ENCODE data around the gene SGSM2.

SGSM2 gene

DNA sequence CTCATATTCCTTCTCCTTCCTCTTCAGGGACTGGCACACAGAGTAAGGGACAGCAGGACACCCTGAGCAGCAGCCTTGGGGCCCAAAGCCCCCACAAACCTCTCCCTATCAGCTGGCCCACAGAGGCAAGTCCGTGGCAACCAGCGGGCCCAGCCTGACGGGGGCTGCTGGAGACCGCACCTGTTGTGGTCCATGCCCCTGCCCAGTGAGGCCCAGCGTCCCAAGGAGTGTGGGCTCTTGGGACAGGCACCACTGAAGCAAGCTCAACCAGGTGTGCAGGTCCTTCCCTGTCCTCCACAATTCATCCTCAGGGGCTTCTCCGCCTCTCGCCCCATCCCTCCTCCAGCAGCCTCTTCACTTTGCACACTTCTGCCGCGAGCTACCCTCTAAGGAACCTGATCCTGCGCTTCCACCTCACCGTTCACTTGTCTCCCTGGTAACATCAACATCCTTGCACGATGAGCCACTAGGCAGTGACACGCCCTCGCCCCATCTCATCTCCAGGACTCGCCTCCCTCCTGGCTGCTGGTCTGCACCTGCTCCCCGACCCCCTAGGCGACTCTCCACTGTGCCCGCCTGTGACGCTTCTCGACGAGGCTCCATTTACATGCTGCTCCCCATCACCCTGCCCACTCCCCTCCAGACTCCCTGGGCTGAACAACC lies 50.9 kb downstream of the SGSM2 start:
- no peak overlapping the region for H3K4me3 ChIP-seq (ENCODE audit: control insufficient read depth, low read depth, low read length)
- TF ChIP-seq CTCF (conservative IDR thresholded peaks at IDR 0.05; ENCODE audit: control insufficient read depth, insufficient read depth, low read depth, low read length): no peak
- no peak for DNase-seq (ENCODE audit: low read depth)

GRCh38 chr17:2388683-2389055 lies 51.4 kb downstream of the SGSM2 start:
- no peak overlapping the region for H3K4me3 ChIP-seq (ENCODE audit: control insufficient read depth, low read depth, low read length)
- no peak for TF ChIP-seq CTCF (conservative IDR thresholded peaks at IDR 0.05; ENCODE audit: control insufficient read depth, insufficient read depth, low read depth, low read length)
- no peak for DNase-seq (ENCODE audit: low read depth)

- no peak overlapping the region for H3K4me3 ChIP-seq (ENCODE audit: control insufficient read depth, low read depth, low read length)
- no peak for TF ChIP-seq CTCF (conservative IDR thresholded peaks at IDR 0.05; ENCODE audit: control insufficient read depth, insufficient read depth, low read depth, low read length)
- DNase-seq (ENCODE audit: low read depth): peak; percentile 58
Observed at GRCh38 chr17:2390199-2390836, 53.0 kb downstream of the SGSM2 start.

- TF ChIP-seq CTCF (conservative IDR thresholded peaks at IDR 0.05; ENCODE audit: control insufficient read depth, insufficient read depth, low read depth, low read length): no peak
- no peak for DNase-seq (ENCODE audit: low read depth)
- peak overlapping the region; percentile 51 for H3K4me3 ChIP-seq (ENCODE audit: control insufficient read depth, low read depth, low read length)
Observed at GRCh38 chr17:2391597-2392251, 54.4 kb downstream of the SGSM2 start.

DNA sequence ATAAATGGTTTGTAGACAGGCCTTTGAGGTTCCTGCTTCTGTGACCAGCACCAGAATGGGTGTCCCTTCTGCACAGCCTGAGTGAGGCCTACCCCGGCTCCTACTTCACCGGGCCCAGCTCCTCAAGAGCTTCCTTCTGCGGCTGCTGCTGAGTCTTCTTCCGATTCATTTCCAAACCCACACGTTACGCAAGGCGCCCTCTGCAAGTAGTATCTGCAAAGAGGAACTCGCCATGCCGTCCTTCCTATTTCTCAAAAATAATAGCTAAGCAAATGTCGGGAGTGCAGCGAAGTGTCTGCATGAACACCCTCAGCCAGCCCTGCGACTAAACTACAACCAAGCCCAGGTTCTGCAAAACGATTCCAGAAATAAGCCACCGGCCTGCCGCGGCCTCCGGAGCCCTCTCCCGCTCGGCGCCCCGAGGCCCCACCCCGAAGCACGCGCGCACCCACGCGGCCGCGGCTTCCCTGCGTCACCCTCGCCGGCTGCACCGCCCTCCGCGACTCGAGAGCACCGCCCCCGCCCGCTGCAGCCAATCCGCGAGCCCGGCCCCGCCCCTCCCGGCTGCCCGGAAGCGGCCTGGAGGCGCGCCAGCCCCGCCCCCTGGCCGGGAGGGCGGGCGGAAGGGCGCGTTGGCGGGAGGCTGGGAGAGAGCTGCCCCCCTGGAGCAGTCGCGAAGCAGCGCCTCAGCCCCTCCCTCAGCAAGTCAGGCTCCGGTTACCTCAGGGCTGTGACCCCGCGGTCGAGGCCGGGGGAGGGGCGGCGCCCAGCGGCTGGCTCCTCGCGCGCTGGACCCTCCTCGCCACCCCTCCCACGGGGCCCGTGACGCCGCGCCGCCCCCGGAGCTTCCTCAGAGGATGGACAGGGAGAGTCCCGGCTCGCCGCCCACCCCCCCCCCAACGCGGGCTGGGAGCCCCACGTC lies 55.2 kb downstream of the SGSM2 start:
- peak; percentile 94 for DNase-seq (ENCODE audit: low read depth)
- TF ChIP-seq CTCF (conservative IDR thresholded peaks at IDR 0.05; ENCODE audit: control insufficient read depth, insufficient read depth, low read depth, low read length): no peak
- H3K4me3 ChIP-seq (ENCODE audit: control insufficient read depth, low read depth, low read length): peak overlapping the region; percentile 57

- no peak for TF ChIP-seq CTCF (conservative IDR thresholded peaks at IDR 0.05; ENCODE audit: control insufficient read depth, insufficient read depth, low read depth, low read length)
- peak; percentile 78 for DNase-seq (ENCODE audit: low read depth)
- H3K4me3 ChIP-seq (ENCODE audit: control insufficient read depth, low read depth, low read length): peak overlapping the region; percentile 57
Observed at GRCh38 chr17:2393174-2393953, 56.1 kb downstream of the SGSM2 start.
